ENCODE measurements around the gene DBNDD1.

DNA sequence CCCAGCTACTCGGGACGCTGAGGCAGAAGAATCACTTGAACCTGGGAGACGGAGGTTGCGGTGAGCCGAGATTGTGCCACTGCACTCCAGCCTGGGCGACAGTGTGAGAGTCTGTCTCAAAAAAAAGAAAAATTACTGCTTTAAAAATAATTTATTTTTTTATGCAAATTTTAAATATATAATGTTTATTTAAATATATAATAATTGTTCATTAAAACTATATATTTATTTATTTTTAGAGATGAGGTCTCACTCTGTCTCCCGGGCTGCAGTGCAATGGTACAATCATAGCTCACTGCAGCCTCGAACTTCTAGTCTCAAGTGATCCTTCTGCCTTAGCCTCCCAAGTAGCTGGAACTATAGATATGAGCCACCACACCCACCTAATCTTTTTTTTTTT lies 15.2 kb upstream of the DBNDD1 start:
- TF ChIP-seq POLR2A (IDR thresholded peaks at IDR 0.05; ENCODE audit: low read length) (no peak), GATA1 (IDR thresholded peaks at IDR 0.05; ENCODE audit: low read depth, low read length) (no peak)

Data from erythroblast (primary cell).